ENCODE data around the gene GPANK1. TPM values are rescaled to one million over a fixed set of nuclear protein-coding genes. Genes with fewer than 3 reads are reported as not detected.

The GPANK1 gene
- total and polyA plus RNA-seq, 2 of the 13 experiments (the other 11 are each of a cell fraction or from before 2014, with no cell fraction given), result 15.4 to 22.8 TPM

GRCh38 chr6:31660381-31661261 is 4.2 kb downstream of the GPANK1 start, which contains the start of gene C6orf47 (continued):
- TF ChIP-seq POGK (CRISPR knock-in tag; conservative IDR thresholded peaks at IDR 0.05), result peak; percentile 84
- TF ChIP-seq ZNF451 (CRISPR knock-in tag; IDR thresholded peaks at IDR 0.05), result peak; percentile 85; the same call in 1 of the 2 replicates
- TF ChIP-seq EED (CRISPR knock-in tag; IDR thresholded peaks at IDR 0.05), result no peak
- TF ChIP-seq SRSF1 (optimal IDR thresholded peaks at IDR 0.05; ENCODE audit: low read depth, low read length), result no peak
- peak; percentile 97 for TF ChIP-seq ZNF800 (CRISPR knock-in tag; IDR thresholded peaks at IDR 0.05)
- no peak for TF ChIP-seq FOXK2 (IDR thresholded peaks at IDR 0.05)
- TF ChIP-seq TFDP1 (CRISPR knock-in tag; IDR thresholded peaks at IDR 0.05; ENCODE audit: borderline replicate concordance), result peak; percentile 75; the same call in 1 of the 2 replicates
- TF ChIP-seq IKZF1 (IDR thresholded peaks at IDR 0.05), result no peak
- no peak for TF ChIP-seq ZNF550 (CRISPR knock-in tag; IDR thresholded peaks at IDR 0.05; ENCODE audit: borderline replicate concordance)
- TF ChIP-seq MED1 (CRISPR knock-in tag; IDR thresholded peaks at IDR 0.05), result peak; percentile 86
- 0 out of 2 replicates have a peak, but pooled peaks have one; percentile 82 for TF ChIP-seq ZNF556 (CRISPR knock-in tag; IDR thresholded peaks at IDR 0.05; ENCODE audit: borderline replicate concordance)
- TF ChIP-seq RBAK (CRISPR knock-in tag; IDR thresholded peaks at IDR 0.05), result peak; percentile 23; the same call in 1 of the 2 replicates
- no peak for TF ChIP-seq HNF1A (IDR thresholded peaks at IDR 0.05; ENCODE audit: low read depth)
- peak; percentile 67; the same call in 1 of the 2 replicates for TF ChIP-seq HNF1A (CRISPR knock-in tag; IDR thresholded peaks at IDR 0.05; ENCODE audit: borderline replicate concordance)
- no peak for TF ChIP-seq ZNF562 (CRISPR knock-in tag; IDR thresholded peaks at IDR 0.05; ENCODE audit: borderline replicate concordance)

All from HepG2 (cell line).